Common myeloid progenitor, CD34-positive (primary cell): ENCODE results near the gene FN1.

ENCODE experiments used
- CTCF ChIA-PET: fragments of 350-600 bp; sonication (Branson Sonifier 250); formaldehyde crosslinking; loops from one replicate; lab custom pipeline; 2021; ENCODE audit warnings: antibody characterized with exemption; lab: Charles Lee
- POLR2A ChIA-PET: fragments of 350-600 bp; sonication (Branson Sonifier 250); formaldehyde crosslinking; loops from one replicate; lab custom pipeline; 2021; ENCODE audit warnings: antibody characterized with exemption; lab: Charles Lee
- DNase-seq, 3 donors: peaks; one replicate each; pipeline versions ENCODE4 v3.0.0 to v3.0.0-alpha.2; 2013
- H3K27ac ChIP-seq, 2 experiments: 1 replicate in 1 of 2; 2 replicates in 1 of 2; pipeline ENCODE4 v1.7.0; 2013; ENCODE audit warnings: inconsistent platforms in 2 of 2, low read length in 2 of 2, mild to moderate bottlenecking in 2 of 2, low read depth in 1 of 2, moderate library complexity in 1 of 2; ENCODE audit not compliant: severe bottlenecking in 2 of 2, insufficient read depth in 1 of 2, poor library complexity in 1 of 2
- H3K27me3 ChIP-seq, 5 experiments: replicated peaks in 2 of 5; 1 replicate in 3 of 5; 2 replicates in 2 of 5; pipeline versions ENCODE4 v1.6.1 to v1.7.0; 2013; ENCODE audit warnings: low read length in 4 of 5, mild to moderate bottlenecking in 2 of 5, moderate library complexity in 2 of 5, inconsistent platforms in 1 of 5; ENCODE audit not compliant: insufficient read depth in 5 of 5, control insufficient read depth in 4 of 5
- H3K36me3 ChIP-seq, 4 experiments: 1 replicate in 2 of 4; 2 replicates in 2 of 4; pipeline versions ENCODE4 v1.6.1 to v1.7.0; 2013; ENCODE audit warnings: low read length in 3 of 4, control low read depth in 1 of 4, mild to moderate bottlenecking in 1 of 4; ENCODE audit not compliant: control insufficient read depth in 4 of 4, insufficient read depth in 4 of 4
- H3K4me1 ChIP-seq, 4 experiments: 1 replicate in 3 of 4; 2 replicates in 1 of 4; pipeline versions ENCODE4 v1.6.1 to v1.7.1; 2013; ENCODE audit warnings: low read length in 3 of 4, mild to moderate bottlenecking in 3 of 4, control low read depth in 1 of 4, inconsistent platforms in 1 of 4, moderate library complexity in 1 of 4; ENCODE audit not compliant: control insufficient read depth in 4 of 4, insufficient read depth in 4 of 4; ENCODE audit errors: control extremely low read depth in 1 of 4
- H3K4me3 ChIP-seq, 7 experiments: 1 replicate in 4 of 7; 2 replicates in 3 of 7; pipeline versions ENCODE4 v1.5.1 to v1.7.0; 2013; ENCODE audit warnings: mild to moderate bottlenecking in 7 of 7, low read length in 6 of 7, moderate library complexity in 6 of 7, inconsistent platforms in 2 of 7, low read depth in 2 of 7, control low read depth in 1 of 7; ENCODE audit not compliant: insufficient read depth in 4 of 7, control insufficient read depth in 1 of 7; ENCODE audit errors: extremely low read depth in 1 of 7
- H3K9me3 ChIP-seq, 5 experiments: 1 replicate in 4 of 5; 2 replicates in 1 of 5; pipeline versions ENCODE4 v1.6.1 to v1.7.1; 2013; ENCODE audit warnings: low read length in 4 of 5, mild to moderate bottlenecking in 2 of 5, inconsistent platforms in 1 of 5, low read depth in 1 of 5, moderate library complexity in 1 of 5; ENCODE audit not compliant: control insufficient read depth in 4 of 5, insufficient read depth in 2 of 5; ENCODE audit errors: control extremely low read depth in 1 of 5
- WGBS: methylation state at CpG from one replicate; pipeline ENCODE4 v1.1.5; 2013; ENCODE audit not compliant: insufficient coverage; 5-methylcytosine and 5-hydroxymethylcytosine counted together

Gene FN1

GRCh38 chr2:215428060-215428910 lies 7.6 kb downstream of the FN1 start:
- WGBS, result 95% methylated on average over 16 of the region's 19 CpGs
- ChIA-PET CTCF (no interaction called here), POLR2A (interaction anchor here (0.6 kb wide), 1 partner anchor 1681 kb away, joined by 3 read pairs; no protein-coding TSS in a partner anchor)
- Histone ChIP-seq H3K27ac (no peak overlapping the region), H3K4me3 (no peak overlapping the region), H3K36me3 (no peaks in the 10 kb centered on the region), H3K27me3 (peaks cover under 1 to 44% (median 10%) of the 10 kb centered on the region in 5 experiments), H3K4me1 (no peaks in the 10 kb centered on the region), H3K9me3 (peaks cover 0 to 3% (median 0%) of the 10 kb centered on the region in 5 experiments)
- DNase-seq, result no peak

- ChIA-PET POLR2A (interaction anchor here (0.6 kb wide), 1 partner anchor 1682 kb away, joined by 3 read pairs; no protein-coding TSS in a partner anchor), CTCF (no interaction called here)
- H3K4me3 ChIP-seq, result no peak overlapping the region
- H3K4me1 ChIP-seq, result no peaks in the 10 kb centered on the region
- WGBS, result no CpG with 5 or more reads among the region's 5 CpGs
- no peak for DNase-seq
- peaks cover 2 to 43% (median 10%) of the 10 kb centered on the region in 5 experiments for H3K27me3 ChIP-seq
- no peak overlapping the region for H3K27ac ChIP-seq
- no peaks in the 10 kb centered on the region for H3K36me3 ChIP-seq
- peaks cover 0 to 3% (median 0%) of the 10 kb centered on the region in 5 experiments for H3K9me3 ChIP-seq
These were observed 8.3 kb downstream of the FN1 start for GRCh38 chr2:215427585-215427984.

GRCh38 chr2:215425021-215425782 lies 10.7 kb downstream of the FN1 start:
- ChIA-PET CTCF (interaction anchor here (1.3 to 1.8 kb wide), 2 partner anchors 212 to 402 kb away, joined by 3 to 6 read pairs; no protein-coding TSS in a partner anchor), POLR2A (no interaction called here)
- 95% methylated on average over 8 of the region's 11 CpGs for WGBS

GRCh38 chr2:215423928-215424540 lies 11.8 kb downstream of the FN1 start:
- Histone ChIP-seq H3K27me3 (peaks cover 2 to 37% (median 6%) of the 10 kb centered on the region in 5 experiments), H3K4me1 (no peaks in the 10 kb centered on the region), H3K9me3 (peaks cover 0 to 3% (median 0%) of the 10 kb centered on the region in 5 experiments), H3K27ac (no peak overlapping the region), H3K4me3 (no peak overlapping the region), H3K36me3 (no peaks in the 10 kb centered on the region)
- WGBS, result 97% methylated on average over 10 of the region's 12 CpGs
- ChIA-PET POLR2A (no interaction called here), CTCF (interaction anchor here (1.3 to 1.8 kb wide), 2 partner anchors 22 to 404 kb away, joined by 3 to 6 read pairs; no protein-coding TSS in a partner anchor)
- no peak for DNase-seq

More at GRCh38 chr2:215425021-215425782, 10.7 kb downstream of the FN1 start:
- Histone ChIP-seq H3K9me3 (peaks cover 0 to 3% (median 0%) of the 10 kb centered on the region in 5 experiments), H3K27me3 (peaks cover 2 to 37% (median 6%) of the 10 kb centered on the region in 5 experiments), H3K4me3 (no peak overlapping the region), H3K4me1 (no peaks in the 10 kb centered on the region), H3K27ac (no peak overlapping the region), H3K36me3 (no peaks in the 10 kb centered on the region)
- no peak for DNase-seq

DNA sequence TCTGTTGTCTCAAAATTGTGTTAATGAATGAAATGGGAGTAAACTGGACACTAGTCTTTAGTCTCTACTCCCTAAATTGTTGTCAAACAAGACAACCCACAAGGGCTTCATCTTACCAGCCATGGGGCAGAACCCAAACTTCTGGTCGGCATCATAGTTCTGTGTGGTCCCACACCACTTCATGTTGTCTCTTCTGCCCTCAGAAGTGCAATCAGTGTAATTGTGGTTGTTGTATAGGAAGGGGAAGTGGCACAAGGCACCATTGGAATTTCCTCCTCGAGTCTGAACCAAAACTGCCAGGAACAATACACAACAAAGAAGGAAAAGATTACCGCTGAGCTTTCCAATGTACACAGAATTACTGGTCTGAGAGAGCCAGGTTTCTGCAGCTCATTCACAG lies 12.6 kb downstream of the FN1 start:
- Histone ChIP-seq H3K4me3 (no peak overlapping the region), H3K9me3 (peaks cover 0 to 3% (median 0%) of the 10 kb centered on the region in 5 experiments), H3K4me1 (no peaks in the 10 kb centered on the region), H3K27me3 (peaks cover 2 to 34% (median 6%) of the 10 kb centered on the region in 5 experiments), H3K36me3 (no peaks in the 10 kb centered on the region), H3K27ac (no peak overlapping the region)
- POLR2A ChIA-PET, result no interaction called here
- CTCF ChIA-PET, result interaction anchor here (1.8 kb wide), 1 partner anchor 404 kb away, joined by 6 read pairs; no protein-coding TSS in a partner anchor
- DNase-seq, result no peak
- no CpG with 5 or more reads among the region's 3 CpGs for WGBS

DNA sequence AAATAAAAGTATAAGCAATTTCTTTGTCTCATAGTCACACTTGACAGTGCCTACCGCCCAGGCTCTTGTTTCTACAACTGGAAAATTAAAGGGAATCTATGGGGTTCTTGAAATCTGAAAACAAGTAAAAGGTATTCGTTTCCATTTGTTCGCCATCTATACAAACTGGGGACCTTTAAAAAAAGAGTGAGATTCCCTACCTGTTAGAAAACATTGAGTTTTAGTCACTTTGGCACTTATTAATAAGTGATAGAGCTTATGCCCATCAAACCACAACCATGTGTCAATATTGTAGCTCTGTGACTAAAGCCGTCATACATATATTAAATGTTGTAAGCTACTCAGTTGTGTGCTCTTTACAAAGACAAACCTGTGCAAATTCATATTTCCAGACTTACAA lies 13.2 kb downstream of the FN1 start:
- no peak for DNase-seq
- no peak overlapping the region for H3K4me3 ChIP-seq
- ChIA-PET CTCF (no interaction called here), POLR2A (no interaction called here)
- H3K36me3 ChIP-seq, result no peaks in the 10 kb centered on the region
- H3K4me1 ChIP-seq, result no peaks in the 10 kb centered on the region
- H3K9me3 ChIP-seq, result peaks cover 0 to 3% (median 0%) of the 10 kb centered on the region in 5 experiments
- no peak overlapping the region for H3K27ac ChIP-seq
- peaks cover 2 to 31% (median 6%) of the 10 kb centered on the region in 5 experiments for H3K27me3 ChIP-seq
- 100% methylated on average over 1 of the region's 4 CpGs for WGBS
